NCI-H510A (cell line): ENCODE measurements around the gene RAPGEF1.

ENCODE experiments used
- DNase-seq: peaks from one replicate; lab custom pipeline; 2025; lab: John Stamatoyannopoulos, UW

RAPGEF1 gene

GRCh38 chr9:131606896-131607567 is 132.8 kb downstream of the RAPGEF1 start:
- no peak for DNase-seq

GRCh38 chr9:131605770-131606590 is 133.9 kb downstream of the RAPGEF1 start:
- no peak for DNase-seq

GRCh38 chr9:131603711-131604439 is 136.0 kb downstream of the RAPGEF1 start:
- no peak for DNase-seq

GRCh38 chr9:131603199-131603598 is 136.7 kb downstream of the RAPGEF1 start:
- DNase-seq, result no peak

GRCh38 chr9:131601683-131602181 is 138.1 kb downstream of the RAPGEF1 start:
- DNase-seq, result no peak

- DNase-seq, result no peak
Measured at GRCh38 chr9:131598121-131598520, 141.8 kb downstream of the RAPGEF1 start.

GRCh38 chr9:131597246-131597645 is 142.6 kb downstream of the RAPGEF1 start:
- DNase-seq, result no peak

GRCh38 chr9:131596430-131596743 is 143.5 kb downstream of the RAPGEF1 start:
- DNase-seq, result no peak

GRCh38 chr9:131595696-131596429 is 144.0 kb downstream of the RAPGEF1 start:
- no peak for DNase-seq

- no peak for DNase-seq
Measured at GRCh38 chr9:131594906-131595665, 144.8 kb downstream of the RAPGEF1 start.

- peak; percentile 34 for DNase-seq
Measured at GRCh38 chr9:131593936-131594665, 145.8 kb downstream of the RAPGEF1 start.

GRCh38 chr9:131593091-131593820 is 146.6 kb downstream of the RAPGEF1 start:
- DNase-seq, result no peak

- DNase-seq, result no peak
Measured at GRCh38 chr9:131591845-131592208, 148.0 kb downstream of the RAPGEF1 start.

- DNase-seq, result peak; percentile 84
Measured at GRCh38 chr9:131590907-131591844, 148.7 kb downstream of the RAPGEF1 start.

GRCh38 chr9:131590449-131590848 is 149.4 kb downstream of the RAPGEF1 start:
- DNase-seq, result no peak

GRCh38 chr9:131589993-131590392 is 149.9 kb downstream of the RAPGEF1 start:
- DNase-seq, result no peak

GRCh38 chr9:131589124-131589711 is 150.7 kb downstream of the RAPGEF1 start:
- DNase-seq, result no peak

GRCh38 chr9:131588396-131588795 is 151.5 kb downstream of the RAPGEF1 start:
- DNase-seq, result no peak
